LNCAP (cell line): ENCODE measurements around the gene RBBP4.

Experiments
- TF ChIP-seq, protein P1 (sequence below): fragments of 450-650 bp; IDR thresholded peaks from 2 replicates; pipeline ENCODE4 v1.5.1; 2017; ENCODE audit warnings: mild to moderate bottlenecking

The RBBP4 gene

DNA sequence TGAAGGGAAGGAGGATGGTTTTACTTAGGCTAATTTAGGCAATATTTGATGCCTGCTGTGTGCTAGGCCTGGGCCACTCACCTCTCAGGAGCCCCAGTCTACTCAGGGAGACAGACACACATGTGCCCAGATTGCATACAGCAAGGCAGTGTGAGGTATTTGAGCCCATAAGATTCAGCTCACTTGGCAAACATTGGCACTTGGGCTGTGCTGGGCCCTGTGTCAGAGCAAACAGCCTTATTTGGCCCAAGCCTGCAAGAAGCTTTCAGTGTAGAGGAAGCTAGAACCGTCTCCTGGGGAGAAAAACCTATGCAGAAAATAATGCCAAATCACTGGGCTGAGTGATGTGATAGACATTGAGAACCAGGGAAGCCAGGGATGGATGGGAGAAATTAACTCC lies 55.5 kb downstream of the RBBP4 start:
- TF ChIP-seq, protein P1, sequence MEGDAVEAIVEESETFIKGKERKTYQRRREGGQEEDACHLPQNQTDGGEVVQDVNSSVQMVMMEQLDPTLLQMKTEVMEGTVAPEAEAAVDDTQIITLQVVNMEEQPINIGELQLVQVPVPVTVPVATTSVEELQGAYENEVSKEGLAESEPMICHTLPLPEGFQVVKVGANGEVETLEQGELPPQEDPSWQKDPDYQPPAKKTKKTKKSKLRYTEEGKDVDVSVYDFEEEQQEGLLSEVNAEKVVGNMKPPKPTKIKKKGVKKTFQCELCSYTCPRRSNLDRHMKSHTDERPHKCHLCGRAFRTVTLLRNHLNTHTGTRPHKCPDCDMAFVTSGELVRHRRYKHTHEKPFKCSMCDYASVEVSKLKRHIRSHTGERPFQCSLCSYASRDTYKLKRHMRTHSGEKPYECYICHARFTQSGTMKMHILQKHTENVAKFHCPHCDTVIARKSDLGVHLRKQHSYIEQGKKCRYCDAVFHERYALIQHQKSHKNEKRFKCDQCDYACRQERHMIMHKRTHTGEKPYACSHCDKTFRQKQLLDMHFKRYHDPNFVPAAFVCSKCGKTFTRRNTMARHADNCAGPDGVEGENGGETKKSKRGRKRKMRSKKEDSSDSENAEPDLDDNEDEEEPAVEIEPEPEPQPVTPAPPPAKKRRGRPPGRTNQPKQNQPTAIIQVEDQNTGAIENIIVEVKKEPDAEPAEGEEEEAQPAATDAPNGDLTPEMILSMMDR = no peak

DNA sequence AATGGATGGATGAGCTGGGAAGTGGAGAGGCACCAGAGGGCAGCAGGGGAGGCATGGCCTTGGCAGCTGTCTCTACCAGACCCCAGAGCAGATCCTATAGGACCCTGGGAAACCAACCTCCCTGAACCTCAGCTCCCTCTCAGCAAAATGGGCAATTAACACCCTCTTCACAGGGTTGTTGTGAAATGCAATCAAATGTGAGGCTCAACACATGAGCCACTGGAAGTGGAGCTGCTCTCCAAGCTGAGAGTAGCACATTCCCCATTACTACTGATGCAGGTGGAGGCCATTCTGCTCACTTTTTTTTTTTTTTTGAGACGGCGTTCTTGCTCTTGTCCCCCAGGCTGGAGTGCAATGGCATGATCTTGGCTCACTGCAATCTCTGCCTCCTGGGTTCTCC lies 58.1 kb downstream of the RBBP4 start:
- TF ChIP-seq, protein P1 = no peak

DNA sequence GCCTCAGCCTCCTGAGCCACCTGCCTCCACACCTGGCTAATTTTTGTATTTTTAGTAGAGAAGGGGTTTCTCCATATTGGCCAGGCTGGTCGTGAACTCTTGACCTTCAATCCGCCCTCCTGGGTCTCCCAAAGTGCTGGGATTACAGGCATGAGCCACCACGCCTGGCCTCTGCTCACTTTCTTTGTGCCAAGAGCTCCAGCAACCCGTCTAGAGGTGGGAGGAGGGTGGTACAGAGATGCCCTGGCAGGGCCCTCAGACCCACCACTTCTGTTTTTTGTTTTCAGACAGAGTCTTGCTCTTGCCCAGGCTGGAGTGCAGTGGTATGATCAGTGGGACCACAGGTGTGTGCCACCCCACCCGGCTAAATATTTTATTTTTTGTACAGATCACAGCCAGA lies 58.5 kb downstream of the RBBP4 start:
- TF ChIP-seq, protein P1 = no peak

DNA sequence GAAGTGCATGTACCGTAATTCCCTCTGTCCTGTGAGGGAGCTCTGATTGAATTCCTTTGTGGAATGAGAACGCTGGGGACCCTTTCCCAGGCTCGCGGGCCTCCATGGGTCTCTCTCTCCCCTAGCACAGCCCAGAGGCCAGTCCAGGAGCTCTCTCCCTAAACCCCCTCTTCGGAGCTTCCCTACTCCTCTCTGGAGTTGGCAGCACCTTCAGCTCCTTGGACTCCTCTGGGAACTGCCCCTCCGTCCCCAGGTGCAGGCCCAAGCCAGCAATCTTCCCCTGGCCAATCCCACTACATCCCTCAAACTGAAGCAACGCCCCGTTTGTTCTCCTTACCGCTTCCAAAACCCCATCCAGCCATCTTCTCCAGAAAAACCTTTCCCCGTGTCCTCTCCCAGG lies 62.1 kb downstream of the RBBP4 start:
- TF ChIP-seq, protein P1 = no peak

DNA sequence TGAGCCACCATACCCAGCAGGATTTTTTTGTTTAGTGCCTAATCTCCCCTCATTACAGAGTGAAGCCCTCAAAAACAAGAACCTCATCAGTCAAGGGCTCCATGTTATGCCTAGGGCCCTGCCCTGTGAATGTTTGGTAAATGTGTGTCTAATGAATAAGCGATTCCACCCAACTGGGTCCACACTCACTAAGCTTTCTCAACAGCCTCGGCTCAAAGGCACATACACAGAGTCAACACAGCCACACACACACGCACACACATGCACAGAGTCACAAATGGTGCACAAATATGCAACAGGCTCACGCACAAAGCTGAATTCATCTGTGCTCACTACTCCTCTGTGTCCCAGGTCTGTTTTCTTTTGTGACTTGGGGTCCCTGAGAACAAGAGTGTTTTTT lies 63.3 kb downstream of the RBBP4 start:
- TF ChIP-seq, protein P1 = no peak

DNA sequence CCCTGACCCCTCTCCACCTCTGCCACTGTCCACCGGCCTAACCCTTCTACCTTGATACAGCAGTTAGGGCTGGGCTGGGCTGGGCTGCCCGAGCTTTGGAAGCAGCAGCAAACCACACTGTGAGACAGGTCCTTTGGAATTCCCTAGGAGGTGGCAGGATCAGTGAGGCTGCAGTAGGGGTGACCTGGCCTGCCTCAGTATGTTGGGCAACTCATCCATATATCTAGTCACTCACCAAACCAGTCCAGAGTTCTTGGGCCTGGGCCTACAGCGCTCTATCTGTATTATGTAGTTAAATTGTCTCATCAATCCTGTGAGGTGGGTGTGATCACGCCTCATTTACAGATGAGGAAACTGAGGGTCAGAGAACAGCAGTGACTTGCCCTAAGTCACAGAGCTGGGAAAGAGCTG lies 64.9 kb downstream of the RBBP4 start:
- TF ChIP-seq, protein P1 = no peak

DNA sequence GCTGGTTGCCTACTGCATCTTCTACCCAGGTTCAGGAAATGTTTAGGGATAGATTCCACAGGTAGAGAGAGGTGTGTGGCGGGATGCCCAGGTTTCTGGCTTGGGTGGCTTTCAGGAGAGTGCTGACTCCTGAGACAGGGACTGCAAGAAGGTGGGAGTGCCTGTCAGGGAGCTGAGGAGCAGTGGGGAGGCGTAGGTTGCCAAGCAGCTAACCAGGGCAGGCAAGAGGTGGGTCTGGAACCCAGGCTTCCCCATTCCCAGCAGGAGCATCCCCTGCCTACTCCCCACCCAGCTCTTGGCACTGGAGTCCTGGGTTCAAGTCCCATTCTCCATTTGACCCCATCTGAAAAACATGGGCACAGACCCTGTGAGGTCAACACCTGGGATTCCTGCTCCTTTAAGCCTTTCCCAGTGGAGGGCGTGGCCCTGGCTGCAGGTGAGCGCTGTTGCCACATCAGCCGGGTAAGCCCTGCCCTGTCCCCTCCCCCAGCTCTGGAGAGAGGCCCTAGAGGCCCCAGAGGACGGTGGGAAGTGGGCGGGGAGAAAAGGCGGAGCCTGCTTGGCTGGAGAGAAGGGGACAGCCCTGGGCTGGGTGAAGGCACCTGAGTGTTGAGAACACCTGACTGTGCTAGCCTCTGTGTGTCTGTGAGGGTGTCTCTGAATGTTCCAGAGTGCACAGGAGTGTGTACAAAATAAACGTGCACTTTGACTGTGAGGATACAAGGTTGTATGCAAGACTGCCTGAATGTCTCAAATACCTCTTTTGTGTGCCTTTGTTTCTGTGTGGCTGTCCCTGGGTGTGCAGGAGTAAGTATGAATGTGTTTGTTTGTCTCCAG lies 65.5 kb downstream of the RBBP4 start:
- TF ChIP-seq, protein P1 = no peak
